ENCODE data around the gene CSH1. TPM values are rescaled to one million over a fixed set of nuclear protein-coding genes. Genes with fewer than 3 reads are reported as not detected.
"Not testable (repeated sequence)": the region's sequence is repeated elsewhere in the genome, so short reads cannot be mapped to it uniquely, and the experiment has no call there.

CSH1 gene
- total RNA-seq, 1 experiment from 2014 or later: not detected

- DNase-seq (ENCODE audit: low read depth): not testable (repeated sequence)
Observed at GRCh38 chr17:63904796-63905195, 8.4 kb upstream of the CSH1 start.

GRCh38 chr17:63903787-63904201, 7.4 kb upstream of the CSH1 start:
- DNase-seq (ENCODE audit: low read depth): not testable (repeated sequence)

- not testable (repeated sequence) for DNase-seq (ENCODE audit: low read depth)
Observed at GRCh38 chr17:63901971-63902370, 5.6 kb upstream of the CSH1 start.

GRCh38 chr17:63898899-63899798, 2.8 kb upstream of the CSH1 start:
- not testable (repeated sequence) for DNase-seq (ENCODE audit: low read depth)

- not testable (repeated sequence) for DNase-seq (ENCODE audit: low read depth)
Observed at GRCh38 chr17:63894821-63895220, 1.6 kb downstream of the CSH1 start.

- not testable (repeated sequence) for DNase-seq (ENCODE audit: low read depth)
Observed at GRCh38 chr17:63894021-63894420, 2.4 kb downstream of the CSH1 start.

- not testable (repeated sequence) for DNase-seq (ENCODE audit: low read depth)
Observed at GRCh38 chr17:63892316-63893037, 3.9 kb downstream of the CSH1 start.

GRCh38 chr17:63889026-63889848, 7.1 kb downstream of the CSH1 start:
- peak; percentile 41 for DNase-seq (ENCODE audit: low read depth)

- not testable (repeated sequence) for DNase-seq (ENCODE audit: low read depth)
Observed at GRCh38 chr17:63885119-63885518, 11.3 kb downstream of the CSH1 start.

GRCh38 chr17:63882626-63883126, 13.7 kb downstream of the CSH1 start:
- not testable (repeated sequence) for DNase-seq (ENCODE audit: low read depth)

GRCh38 chr17:63881935-63882601, 14.3 kb downstream of the CSH1 start, which contains the start of gene GH2:
GH2 (minus strand) TSS chr17:63881944; CDS start chr17:63881801, 143 bp downstream.
- peak; percentile 59 for DNase-seq (ENCODE audit: low read depth)

- DNase-seq (ENCODE audit: low read depth): not testable (repeated sequence)
Observed at GRCh38 chr17:63881337-63881736, 15.0 kb downstream of the CSH1 start.

GRCh38 chr17:63880706-63881105, 15.7 kb downstream of the CSH1 start:
- no peak for DNase-seq (ENCODE audit: low read depth)

GRCh38 chr17:63878413-63878812, 18.0 kb downstream of the CSH1 start:
- DNase-seq (ENCODE audit: low read depth): not testable (repeated sequence)

- DNase-seq (ENCODE audit: low read depth): not testable (repeated sequence)
Observed at GRCh38 chr17:63874693-63875092, 21.7 kb downstream of the CSH1 start.

- not testable (repeated sequence) for DNase-seq (ENCODE audit: low read depth)
Observed at GRCh38 chr17:63874061-63874626, 22.2 kb downstream of the CSH1 start.

GRCh38 chr17:63873577-63873976, 22.8 kb downstream of the CSH1 start, which contains the start of gene CSH2:
CSH2 (minus strand) TSS chr17:63873677; CDS start chr17:63873614, 63 bp downstream.
- DNase-seq (ENCODE audit: low read depth): not testable (repeated sequence)

- not testable (repeated sequence) for DNase-seq (ENCODE audit: low read depth)
Observed at GRCh38 chr17:63871646-63872365, 24.6 kb downstream of the CSH1 start.

- not testable (repeated sequence) for DNase-seq (ENCODE audit: low read depth)
Observed at GRCh38 chr17:63870292-63870665, 26.1 kb downstream of the CSH1 start.
